Fibroblast of mammary gland (primary cell): ENCODE data around the gene DMXL1.

Source experiments
- DNase-seq: peaks from one replicate; pipeline ENCODE4 v3.0.0-alpha.2; 2010; ENCODE audit warnings: low read depth
- H3K4me3 ChIP-seq: 2 replicates; pipeline ENCODE4 v1.5.1; 2011; ENCODE audit warnings: low read depth, mild to moderate bottlenecking, low read length, moderate library complexity; ENCODE audit not compliant: control insufficient read depth
- TF ChIP-seq, protein P1 (sequence below): conservative IDR thresholded peaks from 2 replicates; pipeline ENCODE4 v1.5.1; 2011; ENCODE audit warnings: low read depth, low read length, inconsistent platforms; ENCODE audit not compliant: control insufficient read depth, insufficient read depth

The DMXL1 gene

DNA sequence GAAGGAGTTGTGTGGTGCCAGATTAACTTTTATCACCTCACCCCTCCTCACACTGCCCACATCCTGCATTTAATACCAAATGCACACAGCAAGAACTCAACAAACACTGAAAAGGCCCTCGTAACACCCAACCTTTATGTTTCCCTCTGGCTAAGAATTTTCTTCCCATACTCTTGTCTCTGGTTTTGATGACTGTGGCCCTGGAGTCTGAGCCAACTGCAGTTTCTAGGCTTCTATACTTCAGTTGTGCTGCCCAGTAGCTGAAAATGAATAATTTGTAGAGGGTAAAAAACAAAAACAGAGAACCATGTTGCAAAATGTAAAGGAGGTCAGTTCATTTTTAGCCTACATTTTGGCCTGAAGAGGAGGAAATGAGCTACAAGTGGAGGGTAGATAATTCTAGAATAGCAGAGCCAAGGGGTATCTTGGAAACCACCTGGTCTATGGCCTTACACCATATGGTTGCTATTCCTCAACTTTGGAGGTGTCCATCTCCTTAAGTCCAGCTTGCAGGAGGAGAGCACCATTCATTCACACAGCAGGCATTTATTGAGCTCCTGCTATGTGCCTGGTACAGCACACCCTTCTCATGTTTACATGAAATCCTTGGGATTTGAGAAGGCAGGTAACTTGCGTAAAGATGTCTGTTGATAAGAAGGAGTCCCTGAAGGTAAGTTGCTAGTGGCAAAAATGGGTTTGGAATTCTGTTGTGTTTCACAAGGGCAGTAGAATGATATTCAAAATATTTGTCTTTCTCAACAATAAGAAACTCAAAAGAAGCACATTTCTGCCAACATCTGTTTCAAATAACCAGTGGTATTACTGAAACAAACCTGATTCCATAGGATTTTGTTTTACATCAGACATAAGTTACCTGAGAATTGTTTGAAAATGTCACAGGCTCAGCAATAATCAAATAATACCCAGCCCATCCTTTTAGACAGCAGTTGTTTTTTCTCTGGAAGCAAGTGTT lies 201.2 kb downstream of the DMXL1 start:
- no peak overlapping the region for H3K4me3 ChIP-seq
- TF ChIP-seq, protein P1, sequence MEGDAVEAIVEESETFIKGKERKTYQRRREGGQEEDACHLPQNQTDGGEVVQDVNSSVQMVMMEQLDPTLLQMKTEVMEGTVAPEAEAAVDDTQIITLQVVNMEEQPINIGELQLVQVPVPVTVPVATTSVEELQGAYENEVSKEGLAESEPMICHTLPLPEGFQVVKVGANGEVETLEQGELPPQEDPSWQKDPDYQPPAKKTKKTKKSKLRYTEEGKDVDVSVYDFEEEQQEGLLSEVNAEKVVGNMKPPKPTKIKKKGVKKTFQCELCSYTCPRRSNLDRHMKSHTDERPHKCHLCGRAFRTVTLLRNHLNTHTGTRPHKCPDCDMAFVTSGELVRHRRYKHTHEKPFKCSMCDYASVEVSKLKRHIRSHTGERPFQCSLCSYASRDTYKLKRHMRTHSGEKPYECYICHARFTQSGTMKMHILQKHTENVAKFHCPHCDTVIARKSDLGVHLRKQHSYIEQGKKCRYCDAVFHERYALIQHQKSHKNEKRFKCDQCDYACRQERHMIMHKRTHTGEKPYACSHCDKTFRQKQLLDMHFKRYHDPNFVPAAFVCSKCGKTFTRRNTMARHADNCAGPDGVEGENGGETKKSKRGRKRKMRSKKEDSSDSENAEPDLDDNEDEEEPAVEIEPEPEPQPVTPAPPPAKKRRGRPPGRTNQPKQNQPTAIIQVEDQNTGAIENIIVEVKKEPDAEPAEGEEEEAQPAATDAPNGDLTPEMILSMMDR = no peak
- no peak for DNase-seq

DNA sequence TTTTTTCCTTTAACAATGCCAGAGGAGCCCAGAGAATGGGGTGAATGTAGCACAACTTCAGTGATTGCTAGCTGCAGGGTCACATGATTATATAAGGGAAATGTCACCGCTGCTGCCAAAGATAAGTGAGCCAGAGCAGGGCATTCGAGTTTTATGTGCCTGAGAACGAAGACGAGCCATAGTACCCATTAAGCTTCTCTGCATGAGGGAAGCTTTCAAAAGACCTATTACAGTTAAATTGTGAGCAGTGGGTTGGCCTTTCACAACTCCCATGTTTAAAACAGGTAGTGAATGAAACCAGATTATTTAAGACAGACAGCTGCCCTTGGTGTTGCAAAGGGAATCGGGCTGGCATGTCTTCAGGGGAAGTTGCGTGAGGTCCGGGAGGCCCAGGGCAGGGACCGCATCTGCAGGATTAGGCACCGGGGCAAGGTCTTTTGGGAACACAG lies 202.5 kb downstream of the DMXL1 start:
- H3K4me3 ChIP-seq = no peak overlapping the region

DNA sequence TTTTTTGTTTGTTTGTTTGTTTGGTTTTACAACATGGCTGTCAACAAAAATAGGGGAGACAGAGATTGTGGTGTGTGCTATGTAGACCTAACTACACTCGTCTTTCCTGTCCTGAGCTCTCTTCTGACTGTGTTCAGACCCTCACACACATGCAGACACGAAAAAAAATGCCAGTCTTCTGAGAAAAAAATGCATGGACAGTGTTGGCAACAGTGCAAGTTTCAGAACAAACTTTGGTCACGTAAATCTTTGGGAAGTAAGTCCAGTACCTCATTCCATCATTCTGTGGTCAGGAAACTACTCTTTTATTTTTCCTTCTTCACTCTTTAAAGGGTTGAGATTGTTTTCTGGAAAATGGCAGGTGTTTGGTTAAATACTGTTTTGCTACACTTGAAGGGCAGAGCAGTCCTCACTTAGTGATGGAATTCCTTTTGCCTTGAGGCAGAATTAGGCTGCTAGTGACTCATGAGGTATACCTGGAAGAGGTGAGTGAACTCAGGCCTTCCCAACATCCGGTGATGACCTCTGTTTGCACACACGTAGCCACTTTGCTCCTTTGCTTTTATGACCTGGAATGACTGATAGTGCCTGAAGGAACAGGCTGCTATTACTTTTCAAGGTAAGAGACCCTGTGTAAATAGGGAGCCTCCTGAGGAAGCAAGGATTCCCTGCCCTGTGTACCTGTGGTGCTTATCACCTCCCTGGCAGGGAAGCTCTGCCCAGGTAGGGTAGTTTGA lies 203.3 kb downstream of the DMXL1 start:
- TF ChIP-seq, protein P1 = no peak
- no peak for DNase-seq
- no peak overlapping the region for H3K4me3 ChIP-seq

More for the DNA sequence above, 202.5 kb downstream of the DMXL1 start:
- no peak for DNase-seq
- TF ChIP-seq, protein P1 = no peak

DNA sequence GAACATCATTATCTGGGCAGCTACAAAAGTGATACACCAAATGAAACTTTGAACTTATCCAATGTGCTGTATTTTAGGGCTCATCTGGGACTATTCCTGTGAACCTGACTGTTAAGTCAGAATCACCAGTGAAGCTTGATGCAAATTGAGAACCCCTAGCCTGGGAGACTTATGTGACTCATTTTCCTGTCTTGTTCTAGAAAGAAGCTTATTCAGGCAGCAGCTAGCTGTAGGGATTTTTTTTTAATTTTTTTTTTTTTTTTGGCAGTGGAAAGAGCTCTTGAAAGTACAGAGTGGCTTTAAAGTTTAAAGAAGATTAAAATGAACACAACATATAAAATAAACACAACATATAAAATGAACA lies 203.9 kb downstream of the DMXL1 start:
- no peak overlapping the region for H3K4me3 ChIP-seq
- peak; percentile 78 for DNase-seq
- TF ChIP-seq, protein P1 = no peak

DNA sequence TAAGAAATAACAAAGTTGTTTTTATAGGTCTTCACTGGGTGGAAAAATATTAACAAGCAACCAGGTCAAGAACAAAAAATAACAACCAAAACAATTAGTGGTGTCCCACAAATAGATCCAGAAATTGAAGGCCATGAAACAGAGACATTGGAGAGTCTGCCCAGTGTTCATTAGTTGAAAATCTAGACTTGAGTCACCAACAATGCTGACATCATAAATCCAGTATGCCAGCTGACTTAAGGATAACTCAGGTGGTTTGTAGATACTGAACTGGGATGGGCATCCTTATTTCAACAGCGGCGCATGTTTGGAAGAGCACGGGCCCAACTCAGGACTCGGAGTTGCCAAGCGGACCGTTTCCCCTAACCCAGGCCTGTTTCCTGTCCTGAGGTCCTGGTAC lies 204.3 kb downstream of the DMXL1 start:
- peak; percentile 52 for DNase-seq
- no peak overlapping the region for H3K4me3 ChIP-seq

DNA sequence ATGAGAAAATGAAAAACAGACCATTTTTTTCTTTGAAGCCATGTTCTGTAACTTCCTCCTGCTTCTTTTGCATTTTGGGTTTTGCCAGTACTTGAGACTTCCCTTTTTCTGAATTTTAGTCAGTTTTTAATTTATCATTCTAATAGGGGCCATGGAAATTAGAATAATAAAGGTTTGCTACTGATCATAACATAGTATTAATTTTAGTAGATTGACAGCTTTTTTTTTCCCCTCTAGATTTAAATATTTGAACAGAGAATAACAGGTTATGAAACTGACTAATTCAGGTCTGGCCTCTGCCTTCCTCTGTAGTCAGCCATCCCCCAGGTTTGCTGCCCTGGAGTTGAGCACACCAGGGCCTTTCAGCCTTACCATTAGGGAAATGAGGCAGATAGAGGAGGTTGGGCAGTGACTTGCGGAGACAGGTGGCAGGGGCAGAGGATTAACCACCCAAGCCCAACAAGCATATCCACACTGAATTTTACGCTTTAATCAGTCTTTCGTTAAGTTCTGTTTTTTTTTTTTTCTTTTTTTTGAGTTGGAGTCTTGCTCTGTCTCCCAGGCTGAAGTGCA lies 204.8 kb downstream of the DMXL1 start:
- H3K4me3 ChIP-seq = no peak overlapping the region
- TF ChIP-seq, protein P1 = no peak
- no peak for DNase-seq

More for the DNA sequence above, 204.3 kb downstream of the DMXL1 start:
- TF ChIP-seq, protein P1 = no peak
